HG03097 (cell line): ENCODE results near the gene APC2.
A peak's percentile ranks its signal among the peaks of the same experiment; 100 is the strongest.
"Not testable (repeated sequence)": the region's sequence is repeated elsewhere in the genome, so short reads cannot be mapped to it uniquely, and the experiment has no call there.

Experiments used
- ATAC-seq: cut with Tn5 transposase; IDR thresholded peaks from one replicate; pipeline ENCODE4 v1.9.1; 2021; ENCODE audit not compliant: unreplicated experiment, low FRiP score

APC2 gene

DNA sequence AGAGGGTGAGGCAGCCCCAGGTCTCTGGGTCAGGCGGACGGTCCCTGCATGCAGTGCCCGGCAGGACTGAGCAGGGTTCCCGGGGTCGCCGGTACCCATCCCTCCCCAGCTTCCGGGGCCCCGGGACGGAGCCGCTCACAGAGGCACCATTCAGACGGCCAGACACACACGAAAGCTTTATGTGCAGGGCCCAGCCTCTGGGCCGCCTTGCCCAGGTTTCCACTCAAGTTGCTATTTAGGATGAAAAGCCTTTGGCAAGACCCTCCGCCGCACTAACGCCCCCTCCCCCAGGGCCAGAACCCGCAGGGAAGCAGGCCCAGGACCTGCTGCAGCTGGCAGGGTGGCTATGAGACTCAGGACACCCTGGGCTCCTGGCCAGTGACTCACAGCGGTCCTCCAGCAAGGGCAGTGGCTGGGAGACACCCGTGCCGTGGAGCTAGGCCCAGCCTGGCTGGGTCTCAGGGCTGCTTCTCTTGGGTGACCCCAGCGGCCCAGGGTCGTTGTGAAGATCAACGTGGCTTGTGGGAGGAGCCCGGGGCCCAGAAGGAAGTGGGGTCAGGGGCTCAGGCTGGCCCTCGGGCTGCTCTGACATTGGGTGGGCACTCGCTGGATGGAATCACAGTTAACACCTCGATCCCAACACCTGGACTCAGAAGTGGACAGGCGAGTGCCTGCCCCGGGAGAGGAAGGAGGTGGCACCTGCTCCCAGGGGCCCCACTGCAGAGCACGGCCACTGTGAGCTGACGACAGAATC lies 24.3 kb downstream of the APC2 start:
- no peak for ATAC-seq

DNA sequence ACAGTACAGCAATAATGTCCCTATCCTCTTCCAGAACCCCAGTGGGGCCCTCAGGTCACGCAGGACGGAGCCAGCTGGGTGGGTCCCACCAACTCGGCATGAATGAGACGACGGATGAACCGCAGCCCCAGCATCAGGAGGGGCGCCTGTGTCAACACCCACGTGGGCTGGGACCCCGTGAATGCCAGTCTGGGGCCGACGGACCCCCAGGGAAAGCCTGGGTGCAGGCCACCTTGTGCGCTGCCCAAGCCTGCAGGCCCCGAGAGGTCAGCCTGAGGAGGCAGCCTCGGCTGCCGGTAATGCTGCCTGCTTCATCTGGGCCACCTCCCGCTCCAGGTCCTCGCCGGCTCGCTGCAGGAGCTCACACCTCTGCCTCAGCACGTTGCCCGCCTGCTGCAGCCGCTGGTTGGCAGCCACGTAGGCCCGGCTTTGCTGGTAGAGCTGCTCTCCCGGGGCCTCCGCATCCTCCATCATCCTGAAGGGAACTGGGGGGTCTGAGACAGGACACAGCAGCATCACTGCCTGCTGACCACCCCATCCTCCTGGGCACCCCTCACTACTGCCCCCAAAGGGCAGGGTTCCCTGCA lies 24.9 kb downstream of the APC2 start:
- ATAC-seq: no peak

DNA sequence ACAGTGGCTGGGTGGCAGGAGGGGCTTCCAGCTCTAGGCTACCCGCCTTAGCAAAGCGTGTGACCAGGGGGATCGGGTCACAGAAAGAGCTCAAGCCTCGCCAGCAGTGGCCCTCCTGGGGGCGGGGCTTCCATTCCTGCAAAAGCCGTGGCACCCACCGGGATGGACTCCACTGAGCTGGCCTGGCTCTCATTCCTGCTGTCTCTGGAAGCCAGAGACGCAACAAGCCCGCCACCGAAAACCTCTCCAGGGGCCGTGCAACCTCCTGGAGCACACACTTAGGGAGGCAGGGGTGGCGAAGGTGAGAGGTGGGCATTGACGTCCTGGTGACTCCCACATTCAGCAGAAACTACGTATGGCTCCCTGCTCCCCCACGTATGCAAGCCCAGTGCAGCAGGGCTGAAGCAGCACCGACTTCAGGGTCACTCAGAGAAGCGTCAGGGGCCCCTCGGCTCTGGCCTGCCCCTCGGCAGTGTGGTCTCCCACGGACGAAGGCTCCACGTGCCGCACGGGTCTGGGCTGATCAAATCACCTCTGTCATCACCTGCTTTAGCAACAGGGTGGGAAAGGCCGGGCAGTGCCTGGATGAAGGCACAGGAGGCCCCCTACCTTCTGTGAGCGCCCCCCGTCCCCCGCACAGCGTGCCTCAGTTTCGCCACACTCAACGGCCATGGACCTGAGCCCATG lies 26.0 kb downstream of the APC2 start:
- ATAC-seq: no peak

DNA sequence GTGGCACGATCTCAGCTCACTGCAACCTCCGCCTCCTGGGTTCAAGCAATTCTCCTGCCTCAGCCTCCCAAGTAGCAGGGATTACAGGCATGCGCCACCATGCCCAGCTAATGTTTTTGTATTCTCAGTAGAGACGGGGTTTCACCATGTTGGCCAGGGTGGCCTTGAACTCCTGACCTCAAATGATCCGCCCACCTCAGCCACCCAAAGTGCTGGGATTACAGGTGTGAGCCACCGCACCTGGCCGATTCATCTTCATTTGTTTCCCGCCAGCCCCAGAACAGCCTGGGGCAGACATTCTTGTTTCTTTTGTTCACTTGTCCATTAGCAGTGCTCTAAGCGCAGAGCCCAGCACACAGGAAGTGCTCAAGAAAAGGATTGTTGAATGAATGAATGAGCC lies 27.1 kb downstream of the APC2 start:
- ATAC-seq: not testable (repeated sequence)

DNA sequence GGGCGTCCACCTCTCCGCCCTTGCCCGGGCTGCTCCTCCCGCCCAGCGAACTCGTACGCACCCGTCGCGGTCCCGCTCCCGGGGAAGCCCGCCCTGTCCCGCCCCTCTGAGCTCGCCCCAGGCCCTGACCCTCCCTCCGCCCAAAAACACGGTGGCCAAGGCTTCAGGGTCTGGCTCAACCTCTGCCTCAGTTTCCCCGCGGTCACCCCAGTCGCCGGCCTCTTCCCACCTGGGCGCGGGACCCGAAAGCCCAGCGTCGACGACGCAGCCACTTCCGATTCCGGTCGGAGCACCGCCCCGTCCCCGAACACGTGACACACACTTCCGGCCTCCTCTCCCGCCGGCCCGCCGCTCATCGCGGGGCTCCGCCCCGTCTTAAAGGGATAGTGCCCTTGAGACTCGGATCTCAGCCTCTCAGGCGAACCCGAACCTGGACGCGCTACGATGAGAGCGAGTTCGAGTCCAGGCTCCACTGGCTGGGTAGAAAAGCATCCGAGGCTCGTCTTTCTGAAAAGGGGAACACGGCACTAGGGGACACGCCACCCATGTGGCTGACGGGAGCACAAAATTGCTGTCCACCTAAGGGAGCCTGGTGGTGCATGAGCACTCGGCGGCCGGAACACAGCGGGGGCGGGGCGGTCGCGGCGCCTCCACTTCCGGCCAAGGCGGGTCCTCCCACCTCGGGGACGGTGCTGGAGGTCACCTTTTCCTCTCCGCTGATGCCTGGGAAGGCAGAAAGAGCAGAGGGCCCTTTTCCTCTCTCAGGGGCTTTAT lies 29.2 kb downstream of the APC2 start, which contains the start of gene C19orf25:
TSS of gene C19orf25 (minus strand) at position 282 of the 774 bp plus-strand sequence. CDS start 312 bp downstream, outside the sequence.
- ATAC-seq: peak; percentile 78

DNA sequence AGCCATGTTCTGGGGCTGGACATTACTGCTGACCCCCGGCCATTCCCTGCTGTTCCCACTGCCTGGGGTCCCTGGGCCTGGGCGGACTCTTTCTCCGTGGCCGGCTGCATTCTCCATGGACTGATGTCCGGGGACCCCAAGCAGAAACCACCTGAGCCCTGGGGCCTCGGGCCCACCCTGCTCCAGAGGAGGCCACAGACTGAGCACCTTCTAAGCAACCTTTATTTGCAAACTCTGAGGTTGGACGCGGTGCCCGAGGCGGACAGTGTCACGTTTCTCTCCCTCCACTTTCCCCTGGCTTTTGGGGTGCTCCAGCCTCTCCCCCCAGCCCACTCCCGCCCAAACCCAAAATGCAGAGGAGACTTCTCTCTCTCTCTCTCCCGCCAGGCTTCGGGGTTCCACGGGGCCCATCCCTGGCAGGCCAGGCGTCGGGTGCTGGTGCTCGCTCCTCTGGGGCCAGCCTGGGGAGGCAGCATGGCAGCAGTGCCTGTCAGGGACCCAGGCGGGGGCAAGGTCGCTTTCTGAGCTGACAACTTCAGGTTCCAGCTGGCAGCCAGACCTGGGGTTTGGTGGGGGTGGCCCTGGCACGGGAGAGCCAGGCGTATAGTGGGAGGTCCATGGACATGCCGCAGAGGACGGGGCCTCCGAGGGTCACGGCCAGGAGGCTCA lies 31.4 kb downstream of the APC2 start:
- ATAC-seq: no peak

DNA sequence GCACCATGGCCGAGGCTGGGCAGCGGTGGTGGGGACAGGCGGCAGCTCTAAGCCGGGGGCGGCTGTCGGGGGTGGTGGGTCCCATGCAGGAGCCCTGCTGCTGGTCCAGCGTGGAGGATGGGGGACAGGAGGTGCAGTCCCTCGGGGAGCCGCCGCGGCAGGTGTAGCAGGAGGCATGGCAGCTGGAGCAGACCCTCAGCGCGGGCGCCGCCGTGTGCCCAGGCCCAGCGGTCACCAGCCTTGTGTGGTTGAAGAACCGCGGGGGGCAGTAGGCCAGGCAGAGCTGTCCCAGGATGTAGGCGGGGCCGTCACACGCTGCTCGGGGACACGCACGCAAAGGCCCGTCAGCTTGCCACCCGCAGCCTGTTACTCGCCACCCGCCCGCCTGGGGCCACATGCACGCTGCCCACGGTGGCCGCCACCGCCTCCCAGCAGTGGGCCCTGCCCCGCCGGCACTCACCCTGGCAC lies 32.0 kb downstream of the APC2 start:
- ATAC-seq: no peak

DNA sequence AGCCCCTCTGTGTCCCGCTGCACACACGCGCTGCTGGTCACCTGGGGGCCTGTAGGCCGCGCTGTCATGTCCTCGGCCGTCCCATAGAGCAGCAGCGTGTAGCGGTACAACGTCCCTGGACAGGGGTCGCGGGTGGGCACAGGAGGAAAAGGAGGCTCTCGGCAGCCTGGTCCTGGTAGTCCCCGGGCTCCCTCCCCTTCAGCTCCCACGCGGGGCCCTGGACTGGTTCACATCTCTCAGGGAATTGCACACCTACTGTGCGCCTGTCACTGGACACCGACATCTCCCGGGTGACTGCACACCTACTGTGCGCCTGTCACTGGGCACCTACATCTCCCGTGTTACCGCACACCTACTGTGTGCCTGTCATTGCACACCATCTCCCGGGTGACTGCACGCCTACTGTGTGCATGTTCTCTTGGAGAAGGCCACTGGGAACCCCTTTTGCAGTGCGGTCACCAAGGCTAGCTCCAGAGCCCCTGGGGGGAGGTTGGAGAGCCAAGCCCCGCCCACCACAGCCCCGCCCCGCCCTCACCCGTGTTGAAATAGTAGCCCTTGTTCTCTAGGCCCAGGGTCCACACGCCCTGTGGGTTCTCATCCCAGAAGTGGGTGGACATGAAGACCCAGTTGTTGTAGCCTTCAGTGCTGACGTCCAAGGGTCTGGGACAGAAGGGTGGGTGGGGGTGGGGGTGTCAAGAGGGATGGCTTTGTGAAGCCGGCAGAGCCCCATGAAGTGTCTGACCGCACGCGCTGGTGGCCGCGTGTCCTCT lies 32.6 kb downstream of the APC2 start:
- no peak for ATAC-seq

DNA sequence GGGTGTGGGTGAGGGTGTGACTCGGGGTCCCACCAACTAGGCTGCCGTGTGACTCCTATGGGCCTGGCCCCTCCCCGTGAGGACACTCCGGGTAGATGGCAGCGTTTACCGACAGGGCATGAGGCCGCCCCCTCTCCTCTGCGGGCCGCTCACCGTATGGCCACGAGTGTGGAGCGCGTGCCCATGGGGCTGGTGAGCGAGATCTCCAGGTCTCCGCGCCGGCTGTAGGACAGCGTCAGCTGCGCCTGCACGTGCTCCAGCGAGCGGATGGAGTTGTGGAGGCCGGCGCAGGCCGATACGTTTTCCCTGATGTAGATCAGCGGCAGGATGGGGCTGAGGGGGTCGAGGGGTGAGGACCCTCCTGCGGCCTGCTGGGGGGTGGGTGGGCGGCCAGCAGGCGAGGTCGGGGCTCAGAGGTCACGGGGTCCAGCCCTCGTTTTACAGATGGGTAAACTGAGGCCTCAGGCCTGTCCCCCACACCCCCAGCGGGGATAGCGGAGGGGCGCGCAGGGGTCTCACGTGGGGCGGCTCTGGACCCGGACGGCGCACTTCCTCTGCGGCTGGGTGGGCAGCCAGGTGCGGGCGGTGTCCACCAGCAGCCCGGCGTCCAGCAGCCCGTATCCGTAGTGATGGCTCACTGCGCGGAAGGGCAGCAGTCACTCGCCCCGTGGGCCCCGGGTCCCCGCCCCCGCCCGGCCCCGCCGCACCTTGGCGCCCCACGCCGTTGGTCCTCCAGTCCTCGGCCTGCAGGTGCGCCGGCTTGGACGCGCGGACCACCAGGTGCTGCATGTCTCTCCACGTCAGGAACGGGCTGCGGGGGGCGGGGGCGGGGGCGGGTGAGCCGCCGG lies 33.4 kb downstream of the APC2 start:
- no peak for ATAC-seq

DNA sequence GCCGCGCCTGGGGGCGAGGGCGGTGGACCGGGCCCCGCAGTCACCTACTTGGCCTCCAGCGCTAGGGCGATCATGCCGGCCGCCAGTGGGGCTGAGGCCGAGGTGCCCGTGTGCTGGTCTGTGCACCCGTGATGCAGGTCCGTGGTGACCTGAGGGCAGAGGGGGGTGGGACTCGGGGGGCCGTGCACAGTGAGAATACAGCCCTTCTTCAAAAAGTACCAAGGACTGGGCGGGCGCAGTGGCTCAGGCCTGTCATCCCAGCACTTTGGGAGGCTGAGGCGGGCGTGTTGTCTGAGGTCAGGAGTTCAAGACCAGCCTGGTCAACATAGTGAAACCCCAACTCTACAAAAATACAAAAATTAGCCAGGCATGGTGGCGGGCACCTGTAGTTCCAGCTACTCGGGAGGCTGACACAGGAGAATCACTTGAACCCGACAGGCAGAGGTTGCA lies 34.1 kb downstream of the APC2 start:
- ATAC-seq: no peak

DNA sequence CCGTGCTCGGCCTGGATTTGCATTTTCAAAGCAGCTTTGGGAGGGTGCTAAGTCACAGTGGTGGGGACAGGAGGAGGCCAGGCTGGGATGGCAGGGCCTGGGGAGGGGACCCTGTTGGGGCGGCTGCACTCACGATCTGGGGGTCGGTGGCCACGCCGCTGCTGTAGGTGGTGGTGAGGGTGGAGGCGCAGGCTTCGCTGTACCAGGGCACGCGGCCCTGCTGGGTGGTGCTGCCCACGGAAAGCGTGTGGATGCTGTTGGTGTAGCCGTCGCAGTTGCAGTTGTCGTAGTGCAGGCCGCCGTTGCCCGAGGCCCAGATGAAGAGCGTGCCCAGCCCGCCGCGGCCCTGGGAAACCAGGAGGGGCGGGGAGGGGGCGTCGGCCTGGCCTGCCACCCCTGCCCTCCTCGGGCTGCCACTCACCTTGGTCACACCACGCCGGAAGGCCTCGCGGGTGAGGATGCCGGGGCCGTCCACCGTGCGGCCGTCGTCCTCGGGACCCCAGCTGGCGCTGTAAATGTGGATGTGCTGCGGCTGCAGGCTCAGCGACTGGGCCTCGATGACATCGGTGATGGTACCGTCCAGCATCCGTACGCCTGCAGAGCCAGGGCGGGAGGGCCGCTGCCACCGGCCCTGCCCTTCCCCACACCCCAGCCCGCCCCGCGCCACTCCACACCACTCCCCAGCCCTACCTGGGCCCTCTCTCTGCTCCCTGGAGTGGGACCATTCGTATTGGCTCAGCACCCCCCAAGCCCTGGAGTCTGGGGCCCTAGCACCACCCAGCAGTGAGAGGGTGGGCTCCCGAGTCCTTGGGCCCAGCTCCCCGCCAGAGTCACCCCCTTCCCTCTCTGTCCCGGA lies 37.0 kb downstream of the APC2 start:
- ATAC-seq: no peak

DNA sequence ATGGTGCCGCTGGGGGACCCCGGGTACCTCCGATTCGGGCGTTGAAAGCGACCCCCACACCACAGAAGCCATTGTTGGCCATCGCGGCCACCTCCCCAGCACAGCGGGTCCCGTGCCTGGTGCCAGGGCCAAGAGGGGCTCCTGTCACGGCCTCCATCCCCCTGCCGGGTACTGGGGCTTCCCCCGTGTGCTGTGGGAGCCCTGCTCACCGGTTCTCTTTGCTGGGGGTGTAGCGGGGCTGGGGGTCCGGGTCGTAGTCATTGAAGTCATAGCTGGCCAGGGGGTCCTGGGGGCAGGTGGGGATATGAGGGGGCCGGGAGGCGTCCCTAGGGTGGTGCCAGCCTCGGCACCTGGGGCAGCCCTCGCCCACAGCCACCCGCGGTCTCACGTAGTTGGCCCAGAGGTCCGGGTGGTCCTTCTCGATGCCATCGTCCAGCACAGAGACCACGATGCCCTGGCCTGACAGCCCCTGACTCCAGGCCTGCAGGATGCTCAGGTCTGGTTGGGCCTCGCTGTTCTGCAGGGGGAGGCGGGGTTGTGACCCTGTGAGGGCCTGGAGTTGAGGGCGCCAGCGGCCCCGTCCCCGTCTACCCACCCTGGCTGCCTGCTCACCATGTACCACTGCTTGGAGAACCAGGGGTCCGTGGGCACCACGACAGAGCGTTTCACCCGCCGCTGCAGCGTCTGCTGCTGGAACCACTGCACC lies 37.8 kb downstream of the APC2 start:
- ATAC-seq: no peak

DNA sequence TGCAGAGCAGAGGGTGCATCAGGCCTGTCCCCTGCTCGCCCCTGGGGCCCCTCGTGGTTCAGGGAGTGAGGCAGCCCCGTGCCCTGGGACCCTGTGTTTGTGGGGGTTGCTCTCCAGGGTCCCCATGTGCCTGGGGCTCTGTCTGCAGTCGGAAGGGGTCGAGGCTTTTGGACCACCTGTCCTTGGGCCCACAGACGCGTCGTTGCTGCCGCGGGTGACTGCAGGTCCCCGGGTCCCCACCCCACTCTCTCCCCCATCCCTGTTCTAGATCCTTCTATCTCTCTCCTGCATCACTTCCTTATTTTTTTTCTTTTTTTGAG lies 38.3 kb downstream of the APC2 start:
- ATAC-seq: no peak

DNA sequence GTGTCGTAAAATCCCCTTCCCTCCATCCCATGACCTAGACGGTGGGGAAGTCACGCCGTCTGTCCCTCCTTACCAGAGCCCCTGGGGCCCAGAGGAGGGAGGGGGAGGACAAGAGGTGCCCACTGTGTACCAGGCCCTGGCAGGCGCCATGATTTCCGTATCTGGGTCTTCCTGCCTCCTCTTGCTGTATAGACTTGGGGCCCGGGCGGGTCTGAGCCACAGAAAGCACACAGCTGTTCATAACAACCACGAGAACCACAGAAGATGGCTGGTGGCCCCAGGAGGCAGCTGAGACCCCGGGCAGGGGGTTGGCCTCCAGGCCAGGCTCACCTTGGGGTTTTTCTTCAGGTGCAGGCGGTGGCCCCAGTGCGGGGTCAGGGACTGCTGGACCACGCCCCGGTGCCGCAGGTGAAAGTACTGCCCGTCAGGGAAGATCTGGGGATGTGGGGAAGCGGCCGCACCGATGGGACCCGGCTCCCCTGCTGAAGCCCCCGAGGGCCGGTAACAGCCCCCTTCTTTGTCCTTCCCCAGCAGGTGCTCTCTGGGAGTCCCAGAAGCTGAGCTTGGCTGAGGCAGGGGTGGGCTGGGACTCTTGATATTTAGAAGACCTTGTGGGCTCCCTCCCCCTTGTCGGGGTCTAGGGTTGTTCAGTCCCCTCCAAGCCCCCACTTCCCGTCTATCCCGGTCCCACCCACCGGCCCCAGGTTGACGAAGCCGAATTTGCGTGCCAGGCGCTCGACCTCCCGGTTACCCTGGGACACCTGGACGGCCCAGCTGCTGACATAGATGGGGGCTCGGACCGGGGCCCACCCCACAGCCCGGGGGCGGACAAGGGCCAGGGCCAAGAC lies 39.8 kb downstream of the APC2 start:
- ATAC-seq: peak; percentile 0

DNA sequence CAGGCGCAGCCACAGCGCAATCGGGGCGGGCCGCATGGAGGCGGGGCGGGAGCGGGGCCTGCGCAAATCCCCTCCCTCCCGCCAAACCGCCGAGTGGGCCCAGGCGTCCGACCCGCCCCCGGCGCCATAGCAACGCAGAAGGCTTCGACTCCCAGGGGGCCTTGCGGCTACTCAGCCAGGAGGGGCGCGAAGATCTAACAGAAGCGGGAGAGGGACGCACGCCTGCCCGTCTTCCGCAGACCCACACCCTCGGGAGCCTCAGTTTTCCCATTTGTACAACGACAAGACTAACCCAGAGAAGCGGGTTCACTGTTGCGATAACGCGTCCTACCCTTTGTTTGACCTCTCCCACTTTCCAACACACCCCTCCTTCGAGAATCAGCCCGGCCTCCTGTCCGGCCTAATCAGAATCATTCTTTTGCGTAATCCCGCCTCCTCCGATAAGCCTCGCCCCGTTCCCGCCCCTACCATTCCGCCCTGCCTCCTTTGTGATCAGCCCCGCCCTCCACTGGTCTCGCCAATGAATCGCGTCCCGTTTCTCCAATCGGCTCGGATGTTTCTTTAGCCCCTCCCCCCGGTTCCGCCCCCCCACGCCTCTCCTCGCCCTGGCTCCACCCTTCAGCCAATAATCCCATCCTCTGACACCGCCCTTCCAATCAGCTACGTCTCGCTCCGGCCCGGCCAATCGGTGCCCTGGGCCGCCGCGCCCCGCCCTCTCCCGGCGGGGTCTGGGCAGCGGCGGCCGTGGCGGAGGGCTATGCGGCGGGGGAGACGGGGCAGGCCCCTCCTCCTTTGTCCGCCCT lies 40.6 kb downstream of the APC2 start, which contains the start of gene PCSK4:
TSS of gene PCSK4 (minus strand) at position 40 of the 803 bp plus-strand sequence. CDS start at position 36, 4 bp downstream.
- peak; percentile 75 for ATAC-seq
